Ishikawa (cell line): Measurements from ENCODE around the gene GAS7.

Source experiments
- CREB1 ChIP-seq: IDR thresholded peaks from 2 replicates; pipeline ENCODE4 v1.6.1; 2012; ENCODE audit warnings: low read depth
- FOXM1 ChIP-seq: IDR thresholded peaks from 2 replicates; pipeline ENCODE4 v1.6.1; 2012; ENCODE audit warnings: low read depth, borderline replicate concordance
- TF ChIP-seq, protein P1 (sequence below): IDR thresholded peaks from 2 replicates; pipeline ENCODE4 v1.6.1; 2012; ENCODE audit warnings: low read depth, mild to moderate bottlenecking

DNA sequence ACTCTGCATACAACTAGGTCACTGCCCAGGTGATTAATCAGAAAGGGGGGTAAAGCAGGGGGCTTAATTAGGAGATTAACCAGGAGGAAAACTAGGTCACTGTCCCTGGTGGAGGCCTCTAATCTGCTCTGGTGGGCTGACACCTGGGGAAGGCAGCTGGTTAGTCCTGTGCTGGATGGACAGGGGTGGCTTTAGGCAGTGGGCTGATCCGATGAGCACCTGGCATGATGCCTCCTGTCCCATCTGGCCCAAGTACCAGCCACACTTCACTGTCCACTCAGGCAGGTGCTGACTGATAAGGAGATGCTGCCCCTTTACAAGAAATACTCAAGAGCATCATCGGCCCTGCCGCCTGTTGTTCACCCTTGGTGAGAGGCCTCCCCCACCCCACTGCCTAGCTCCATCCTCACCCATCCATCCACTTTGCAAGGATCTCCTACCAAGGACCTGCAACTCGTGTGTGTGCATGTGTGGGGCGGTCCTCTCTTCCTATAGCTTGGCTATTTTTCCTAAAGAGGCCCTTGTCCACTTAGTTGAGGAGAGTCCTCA lies 279.5 kb downstream of the GAS7 start:
- TF ChIP-seq, protein P1, sequence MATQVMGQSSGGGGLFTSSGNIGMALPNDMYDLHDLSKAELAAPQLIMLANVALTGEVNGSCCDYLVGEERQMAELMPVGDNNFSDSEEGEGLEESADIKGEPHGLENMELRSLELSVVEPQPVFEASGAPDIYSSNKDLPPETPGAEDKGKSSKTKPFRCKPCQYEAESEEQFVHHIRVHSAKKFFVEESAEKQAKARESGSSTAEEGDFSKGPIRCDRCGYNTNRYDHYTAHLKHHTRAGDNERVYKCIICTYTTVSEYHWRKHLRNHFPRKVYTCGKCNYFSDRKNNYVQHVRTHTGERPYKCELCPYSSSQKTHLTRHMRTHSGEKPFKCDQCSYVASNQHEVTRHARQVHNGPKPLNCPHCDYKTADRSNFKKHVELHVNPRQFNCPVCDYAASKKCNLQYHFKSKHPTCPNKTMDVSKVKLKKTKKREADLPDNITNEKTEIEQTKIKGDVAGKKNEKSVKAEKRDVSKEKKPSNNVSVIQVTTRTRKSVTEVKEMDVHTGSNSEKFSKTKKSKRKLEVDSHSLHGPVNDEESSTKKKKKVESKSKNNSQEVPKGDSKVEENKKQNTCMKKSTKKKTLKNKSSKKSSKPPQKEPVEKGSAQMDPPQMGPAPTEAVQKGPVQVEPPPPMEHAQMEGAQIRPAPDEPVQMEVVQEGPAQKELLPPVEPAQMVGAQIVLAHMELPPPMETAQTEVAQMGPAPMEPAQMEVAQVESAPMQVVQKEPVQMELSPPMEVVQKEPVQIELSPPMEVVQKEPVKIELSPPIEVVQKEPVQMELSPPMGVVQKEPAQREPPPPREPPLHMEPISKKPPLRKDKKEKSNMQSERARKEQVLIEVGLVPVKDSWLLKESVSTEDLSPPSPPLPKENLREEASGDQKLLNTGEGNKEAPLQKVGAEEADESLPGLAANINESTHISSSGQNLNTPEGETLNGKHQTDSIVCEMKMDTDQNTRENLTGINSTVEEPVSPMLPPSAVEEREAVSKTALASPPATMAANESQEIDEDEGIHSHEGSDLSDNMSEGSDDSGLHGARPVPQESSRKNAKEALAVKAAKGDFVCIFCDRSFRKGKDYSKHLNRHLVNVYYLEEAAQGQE = no peak
- TF ChIP-seq FOXM1 = no peak
- TF ChIP-seq CREB1 = no peak
